Heart left ventricle (tissue), 13 donors: ENCODE measurements around the gene FBXO48.

Experiments
- POLR2A ChIP-seq, 2 donors: fragments of 450-650 bp; IDR thresholded peaks; one replicate each; pipeline ENCODE4 v1.6.1; 2017; ENCODE audit warnings: antibody characterized with exemption in 2 of 2, mild to moderate bottlenecking in 2 of 2, moderate library complexity in 2 of 2
- TF ChIP-seq, protein P1 (sequence below), 12 donors: fragments of 200-600 bp; sonication (generic) in 4 of 12; IDR thresholded peaks; one replicate each; pipeline versions ENCODE4 v1.5.0 to v1.8.0; 2018 to 2022; ENCODE audit warnings: antibody characterized with exemption in 12 of 12, mild to moderate bottlenecking in 5 of 12
- donor health status: ischemic (EF 13 %, LVEDD 7.1; RV severe dilation, severe dysfunction).
- donor health status: DM: no; HTN: yes; CAD: no.
- donor health status: DM: no; HTN: no; CAD: no.
- donor health status: ischemic (EF 25% LVEDD 6.9; RV normal size, moderate dysfunction).
- donor health status: ischemic (EF 25% LVEDD 5.7; RV mildly dilated, moderate dysfunction).
- donor health status: ischemic (EF 35%, LVEDD 5.7; RV mildly dilated, moderate dysfunction).
- donor health status: nonischemic (EF 11% LVEDD 7.7; RV severe dilation, severe dysfunction).
- donor health status: DM: yes; HTN: yes; CAD: no.
- donor health status: PGD.
- donor health status: ischemic (EF 29% LVEDD 5.4; RV normal size, mild dysfunction).
- donor health status: nonischemic (EF 23%, LVEDD 6.1; RV moderate dilation, normal function).

DNA sequence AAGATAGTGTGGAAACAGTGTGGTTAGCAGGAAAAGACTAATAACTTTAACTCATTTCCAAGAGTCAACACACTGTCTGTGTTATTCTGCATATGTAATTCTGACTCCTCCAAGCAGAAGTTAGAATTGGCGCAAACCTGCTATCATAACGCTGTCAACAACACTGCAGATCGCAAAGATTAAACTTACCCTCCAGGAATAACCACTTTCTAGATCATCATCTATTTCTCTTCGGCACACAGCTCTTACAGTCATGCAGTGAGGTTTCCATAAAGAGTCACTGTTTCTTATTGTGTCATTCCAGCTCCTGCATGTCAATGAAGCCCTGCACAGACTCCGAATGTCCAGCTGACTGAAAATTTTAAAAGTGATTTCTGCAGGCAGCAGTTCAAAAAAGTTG, 2.4 kb downstream of the FBXO48 start:
- TF ChIP-seq, protein P1, sequence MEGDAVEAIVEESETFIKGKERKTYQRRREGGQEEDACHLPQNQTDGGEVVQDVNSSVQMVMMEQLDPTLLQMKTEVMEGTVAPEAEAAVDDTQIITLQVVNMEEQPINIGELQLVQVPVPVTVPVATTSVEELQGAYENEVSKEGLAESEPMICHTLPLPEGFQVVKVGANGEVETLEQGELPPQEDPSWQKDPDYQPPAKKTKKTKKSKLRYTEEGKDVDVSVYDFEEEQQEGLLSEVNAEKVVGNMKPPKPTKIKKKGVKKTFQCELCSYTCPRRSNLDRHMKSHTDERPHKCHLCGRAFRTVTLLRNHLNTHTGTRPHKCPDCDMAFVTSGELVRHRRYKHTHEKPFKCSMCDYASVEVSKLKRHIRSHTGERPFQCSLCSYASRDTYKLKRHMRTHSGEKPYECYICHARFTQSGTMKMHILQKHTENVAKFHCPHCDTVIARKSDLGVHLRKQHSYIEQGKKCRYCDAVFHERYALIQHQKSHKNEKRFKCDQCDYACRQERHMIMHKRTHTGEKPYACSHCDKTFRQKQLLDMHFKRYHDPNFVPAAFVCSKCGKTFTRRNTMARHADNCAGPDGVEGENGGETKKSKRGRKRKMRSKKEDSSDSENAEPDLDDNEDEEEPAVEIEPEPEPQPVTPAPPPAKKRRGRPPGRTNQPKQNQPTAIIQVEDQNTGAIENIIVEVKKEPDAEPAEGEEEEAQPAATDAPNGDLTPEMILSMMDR (IDR thresholded peaks at IDR 0.05): no peak
- no peak for TF ChIP-seq POLR2A (IDR thresholded peaks at IDR 0.05)
